NCI-H2029 (cell line): Measurements from ENCODE around the gene GRIK1.
"Not testable (repeated sequence)": the region's sequence is repeated elsewhere in the genome, so short reads cannot be mapped to it uniquely, and the experiment has no call there.

Experiments used
- DNase-seq: peaks from one replicate; lab custom pipeline; 2025; lab: John Stamatoyannopoulos, UW

The GRIK1 gene

DNA sequence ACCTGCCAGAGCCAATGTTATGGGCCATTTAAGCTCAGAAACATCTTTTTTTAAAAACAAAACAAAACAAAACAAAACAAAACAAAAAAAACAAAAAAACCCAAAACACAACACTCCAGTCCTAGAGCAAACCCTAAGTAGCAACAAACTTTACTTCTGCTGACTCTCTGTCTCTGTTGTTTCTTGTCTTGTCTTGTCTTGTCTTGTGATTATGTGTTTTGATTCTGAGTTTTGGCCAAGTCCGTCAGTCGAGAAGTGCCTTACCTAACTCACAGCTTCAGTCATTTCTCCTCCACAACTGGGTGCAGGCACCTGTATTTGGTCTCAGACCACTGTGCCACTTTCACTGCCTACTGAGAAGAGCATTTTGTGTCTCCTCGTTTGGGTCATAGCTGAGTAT, 333.2 kb downstream of the GRIK1 start:
- DNase-seq: no peak

DNA sequence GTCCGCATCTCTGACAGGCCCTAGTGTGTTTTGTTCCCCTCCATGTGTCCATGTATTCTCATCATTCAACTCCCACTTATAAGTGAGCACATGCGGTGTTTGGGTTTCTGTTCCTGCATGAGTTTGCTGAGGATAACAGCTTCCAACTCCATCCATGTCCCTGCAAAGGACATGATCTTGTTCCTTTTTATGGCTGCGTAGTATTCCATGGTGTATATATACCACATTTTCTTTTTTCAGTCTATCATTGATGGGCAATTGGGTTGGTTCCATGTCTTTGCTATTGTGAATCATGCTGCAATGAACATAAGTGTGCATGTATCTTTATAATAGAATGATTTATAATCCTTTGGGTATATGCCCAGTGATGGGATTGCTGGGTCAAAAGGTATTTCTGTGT, 334.6 kb downstream of the GRIK1 start:
- DNase-seq: not testable (repeated sequence)

- no peak for DNase-seq
Observed at GRCh38 chr21:29604076-29604475, 335.7 kb downstream of the GRIK1 start.

- no peak for DNase-seq
Observed at GRCh38 chr21:29601047-29601446, 338.7 kb downstream of the GRIK1 start.

DNA sequence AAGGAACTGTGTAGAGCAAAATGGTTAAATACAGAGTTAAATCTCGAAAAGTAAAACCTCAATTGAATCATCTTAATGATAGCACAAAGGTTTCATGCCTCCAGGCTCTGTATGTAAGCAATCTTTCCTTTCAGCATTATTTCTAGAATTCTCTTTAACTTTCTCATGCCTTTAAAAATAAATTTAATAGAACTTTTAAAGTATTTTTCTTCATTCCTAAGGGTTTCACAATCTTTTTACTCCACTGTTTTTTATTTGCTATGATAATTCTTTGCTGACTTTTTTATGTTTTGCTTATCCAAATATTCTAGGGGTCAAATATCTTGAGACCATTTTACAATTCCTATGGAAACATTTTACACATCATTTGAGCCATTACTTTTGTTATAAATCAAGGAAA, 353.1 kb downstream of the GRIK1 start:
- no peak for DNase-seq

- DNase-seq: no peak
Observed at GRCh38 chr21:29585462-29585861, 354.3 kb downstream of the GRIK1 start.

DNA sequence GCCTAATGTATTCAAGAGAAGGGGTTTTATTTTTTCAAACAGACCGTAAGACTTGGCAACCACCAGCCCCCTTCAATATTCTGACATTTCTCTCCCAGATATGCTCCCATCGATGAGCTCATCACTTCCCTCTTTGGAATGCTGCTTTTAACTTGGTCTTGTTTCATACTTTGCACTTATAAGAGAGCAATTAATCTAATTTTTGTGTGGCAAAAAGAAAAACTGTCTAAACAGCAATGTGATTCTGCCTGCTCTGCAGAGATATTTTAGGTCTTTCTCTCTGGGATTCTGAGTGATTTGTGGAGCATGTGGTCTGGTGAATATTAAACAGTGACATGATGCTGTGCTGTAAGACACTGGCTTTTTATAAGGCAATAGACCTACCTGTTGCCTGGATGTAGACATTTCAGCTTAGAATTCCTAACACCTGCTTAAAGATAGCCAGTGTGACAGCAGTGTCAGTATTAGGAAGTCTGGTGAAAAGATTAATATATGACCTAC, 356.3 kb downstream of the GRIK1 start:
- DNase-seq: no peak

- DNase-seq: no peak
Observed at GRCh38 chr21:29582855-29583254, 356.9 kb downstream of the GRIK1 start.

GRCh38 chr21:29581393-29581792, 358.4 kb downstream of the GRIK1 start:
- no peak for DNase-seq

- DNase-seq: no peak
Observed at GRCh38 chr21:29580732-29581285, 359.0 kb downstream of the GRIK1 start.

DNA sequence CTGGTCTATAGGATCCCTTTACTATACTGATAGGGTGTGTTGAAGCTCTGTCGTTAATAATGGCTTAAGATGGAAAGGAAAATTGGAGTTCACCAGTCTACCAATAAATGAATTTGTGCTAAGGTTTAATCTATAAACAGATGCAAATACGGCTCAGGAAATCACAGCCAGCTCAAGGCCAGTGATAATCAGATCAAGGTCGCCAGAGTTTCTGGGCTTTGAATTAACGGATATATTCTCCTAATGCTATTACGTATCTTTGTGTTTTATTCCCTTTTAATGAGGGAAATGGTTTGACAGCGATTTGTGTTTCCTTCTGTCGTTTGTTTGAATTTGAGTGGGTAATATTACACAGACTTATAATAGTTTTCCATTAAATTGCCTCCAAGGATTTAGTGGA, 361.5 kb downstream of the GRIK1 start:
- DNase-seq: no peak

DNA sequence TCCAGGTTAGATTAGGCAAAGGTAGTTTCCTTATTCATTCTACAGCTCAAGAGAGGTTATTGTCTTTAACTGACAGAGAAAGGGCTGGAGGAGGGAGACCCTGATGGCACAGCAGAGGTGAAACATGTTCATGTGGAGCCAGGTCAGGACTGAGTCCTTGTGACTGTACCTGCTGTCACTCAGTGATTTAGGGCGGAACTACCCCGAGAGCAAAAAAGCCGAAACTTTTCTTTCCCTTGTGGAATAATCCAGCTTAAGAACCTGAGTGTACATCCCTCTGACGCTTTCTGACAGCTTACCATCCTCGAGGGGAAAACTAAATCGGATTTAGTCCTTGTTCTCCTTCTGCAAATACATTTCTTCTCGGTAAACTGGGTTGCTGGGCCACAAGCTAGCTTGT, 367.8 kb downstream of the GRIK1 start:
- no peak for DNase-seq

- no peak for DNase-seq
Observed at GRCh38 chr21:29568020-29568697, 371.6 kb downstream of the GRIK1 start.

DNA sequence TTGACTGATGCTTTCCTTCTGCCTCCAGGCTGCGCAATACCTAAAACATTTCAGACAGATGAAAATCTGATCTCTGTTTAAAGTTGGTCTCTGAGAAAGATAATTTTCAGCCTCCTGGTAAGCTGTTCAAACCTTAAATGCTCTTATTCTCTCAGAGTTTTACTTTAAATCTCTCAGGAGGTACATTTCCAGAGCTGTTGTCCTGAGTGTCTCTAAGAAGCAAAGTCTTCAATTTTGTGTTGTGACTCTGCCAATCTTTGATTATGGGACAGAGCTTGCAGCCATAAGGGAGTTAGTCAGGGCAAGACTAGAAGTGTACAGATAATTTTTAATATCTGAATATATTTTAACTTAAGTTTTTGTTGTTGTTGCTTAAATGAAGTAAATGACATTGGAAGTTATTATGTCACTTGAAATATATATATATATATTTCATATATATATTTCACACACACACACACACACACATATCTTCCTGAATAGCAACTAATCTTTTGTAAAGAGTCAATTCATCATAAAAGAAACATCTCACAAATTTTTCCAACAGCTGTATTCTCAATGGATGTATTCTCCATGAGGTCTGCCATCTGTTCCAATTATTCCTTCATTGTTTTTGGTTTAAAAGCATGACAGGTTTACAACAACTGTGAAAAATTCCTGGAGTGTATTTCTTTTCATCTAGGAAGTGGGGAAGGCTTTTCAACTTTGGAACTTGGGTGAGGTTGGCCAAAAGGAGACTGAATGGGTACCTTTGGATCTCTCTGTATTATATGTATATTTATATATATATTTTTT, 381.7 kb downstream of the GRIK1 start:
- no peak for DNase-seq

DNA sequence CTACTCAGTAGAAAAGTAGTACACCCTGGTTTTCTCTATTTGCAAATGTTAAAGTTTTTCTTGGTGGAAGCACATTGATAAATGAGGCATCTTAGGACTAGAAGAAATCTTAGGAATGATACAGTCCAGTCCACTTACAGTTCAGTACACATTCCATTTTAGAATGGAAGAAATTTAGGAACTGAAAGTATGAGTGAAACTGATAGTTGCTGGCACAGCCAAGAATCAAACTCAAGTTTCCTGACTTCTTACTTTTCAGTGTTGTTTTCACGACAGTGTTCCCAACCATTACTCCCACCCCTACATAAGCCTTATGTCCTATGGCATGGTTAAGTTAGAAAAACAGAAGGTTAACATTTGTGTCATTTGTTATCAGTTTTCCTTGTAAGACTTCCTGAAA, 382.6 kb downstream of the GRIK1 start:
- DNase-seq: no peak

DNA sequence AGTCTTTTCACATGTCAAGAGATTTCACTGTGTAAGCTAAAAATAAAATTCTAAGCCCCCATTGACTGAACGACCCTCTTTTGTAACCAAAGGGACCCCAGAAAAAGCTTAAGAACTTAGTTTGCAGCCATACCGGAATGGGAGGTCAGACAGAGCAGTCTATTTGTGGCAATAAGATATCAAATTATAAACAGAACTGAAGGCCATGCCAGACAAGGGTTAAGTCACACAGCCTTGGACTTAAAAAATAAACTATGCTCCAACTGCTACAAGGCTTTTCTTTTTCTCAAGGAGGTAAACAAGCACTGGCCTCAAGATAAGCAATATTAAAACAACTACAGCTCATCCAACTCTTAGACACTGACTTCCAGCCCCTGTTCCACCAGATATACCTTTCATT, 384.2 kb downstream of the GRIK1 start:
- no peak for DNase-seq

- no peak for DNase-seq
Observed at GRCh38 chr21:29550205-29550604, 389.6 kb downstream of the GRIK1 start.

GRCh38 chr21:29549614-29550013, 390.2 kb downstream of the GRIK1 start:
- no peak for DNase-seq

DNA sequence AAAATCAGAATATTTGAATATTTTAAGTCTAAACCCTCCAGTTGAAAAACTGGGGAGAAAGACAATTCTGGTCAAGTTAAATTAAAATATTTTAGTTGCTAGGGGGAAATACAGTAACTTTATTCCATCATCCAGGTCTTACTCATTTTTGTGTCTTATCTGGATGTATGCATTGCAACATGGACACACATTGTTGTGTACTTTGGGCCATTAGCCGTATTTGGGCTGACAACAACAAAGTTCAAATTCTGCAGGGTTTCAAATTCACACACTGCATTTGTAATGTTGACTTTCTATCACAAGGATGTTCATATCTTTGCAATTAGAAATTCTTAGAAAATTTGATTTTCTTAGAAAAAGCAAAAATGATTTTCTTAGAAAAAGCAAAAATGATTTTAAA, 391.8 kb downstream of the GRIK1 start:
- no peak for DNase-seq

DNA sequence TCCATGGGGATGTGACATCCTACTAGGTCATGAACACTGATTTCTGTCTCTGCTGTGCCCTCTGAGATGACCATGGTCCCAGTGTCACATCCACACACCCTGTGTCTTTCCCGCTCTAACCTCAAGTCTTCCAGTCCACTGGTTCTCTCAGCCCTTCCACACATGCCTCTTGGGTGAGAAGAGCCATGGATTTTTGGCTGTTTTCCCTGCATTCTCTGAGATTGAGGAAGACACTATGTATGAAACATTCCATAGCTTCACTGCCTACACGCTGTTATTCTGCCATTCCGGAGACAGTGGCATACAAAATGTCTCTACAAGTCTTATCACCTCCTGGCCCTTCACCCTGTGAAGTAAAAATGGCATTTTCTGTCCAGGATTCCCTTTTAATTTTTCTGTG, 393.7 kb downstream of the GRIK1 start:
- no peak for DNase-seq

GRCh38 chr21:29540289-29540688, 399.5 kb downstream of the GRIK1 start:
- no peak for DNase-seq

- no peak for DNase-seq
Observed at GRCh38 chr21:29538115-29538514, 401.7 kb downstream of the GRIK1 start.

- DNase-seq: no peak
Observed at GRCh38 chr21:29534448-29534847, 405.3 kb downstream of the GRIK1 start.
